ENCODE data around the gene HK2. TPM values are rescaled to one million over a fixed set of nuclear protein-coding genes. Genes with fewer than 3 reads are reported as not detected.

Gene HK2
- total RNA-seq, 1 donor from 2014 or later, result 12.0 TPM

- DNase-seq (ENCODE audit: extremely low read depth, low read depth, low spot score), result no peak
These were observed 97.0 kb downstream of the HK2 start for GRCh38 chr2:74930811-74931486.

DNA sequence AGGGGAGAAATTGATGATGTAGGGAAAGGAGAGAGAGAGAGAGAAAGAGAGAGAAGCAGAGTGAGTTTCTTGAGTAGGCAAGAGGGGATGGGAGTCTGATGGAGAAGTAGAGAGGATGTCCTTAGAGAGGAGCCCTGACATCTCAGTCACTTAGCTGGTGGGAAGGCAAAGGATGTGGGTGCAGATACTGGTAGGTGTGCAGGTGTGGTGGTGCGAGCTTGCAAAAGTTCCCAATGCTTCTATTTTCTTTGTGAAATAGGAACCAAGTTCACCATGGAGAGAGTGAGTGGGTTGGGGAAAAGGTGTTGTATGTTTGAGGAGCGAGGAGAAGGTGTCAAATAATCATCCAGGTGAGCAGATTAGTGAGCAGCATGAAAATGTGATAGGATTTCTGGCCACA lies 98.0 kb downstream of the HK2 start:
- DNase-seq (ENCODE audit: extremely low read depth, low read depth, low spot score), result no peak

GRCh38 chr2:74935975-74936391 lies 102.1 kb downstream of the HK2 start:
- no peak for DNase-seq (ENCODE audit: extremely low read depth, low read depth, low spot score)

GRCh38 chr2:74937221-74937880 lies 103.4 kb downstream of the HK2 start:
- DNase-seq (ENCODE audit: extremely low read depth, low read depth, low spot score), result no peak

DNA sequence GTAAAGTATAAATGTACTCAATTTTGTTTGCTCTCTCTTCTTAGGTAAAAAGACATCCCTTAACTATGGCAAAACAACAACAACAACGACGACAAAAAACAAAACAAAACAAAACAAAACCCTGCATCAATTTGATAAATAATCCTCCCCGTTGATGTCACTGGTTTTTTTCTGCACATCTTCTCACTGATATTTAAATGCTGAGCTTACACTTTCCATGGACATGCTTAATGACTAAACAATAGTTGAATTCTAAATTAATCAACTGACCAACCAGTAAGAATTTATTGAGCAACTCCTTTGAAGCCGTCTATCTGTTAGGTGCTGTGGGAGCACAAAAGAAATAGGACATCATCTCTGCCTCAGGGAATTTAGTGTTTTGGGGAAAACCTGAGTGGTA lies 104.3 kb downstream of the HK2 start:
- no peak for DNase-seq (ENCODE audit: extremely low read depth, low read depth, low spot score)

DNA sequence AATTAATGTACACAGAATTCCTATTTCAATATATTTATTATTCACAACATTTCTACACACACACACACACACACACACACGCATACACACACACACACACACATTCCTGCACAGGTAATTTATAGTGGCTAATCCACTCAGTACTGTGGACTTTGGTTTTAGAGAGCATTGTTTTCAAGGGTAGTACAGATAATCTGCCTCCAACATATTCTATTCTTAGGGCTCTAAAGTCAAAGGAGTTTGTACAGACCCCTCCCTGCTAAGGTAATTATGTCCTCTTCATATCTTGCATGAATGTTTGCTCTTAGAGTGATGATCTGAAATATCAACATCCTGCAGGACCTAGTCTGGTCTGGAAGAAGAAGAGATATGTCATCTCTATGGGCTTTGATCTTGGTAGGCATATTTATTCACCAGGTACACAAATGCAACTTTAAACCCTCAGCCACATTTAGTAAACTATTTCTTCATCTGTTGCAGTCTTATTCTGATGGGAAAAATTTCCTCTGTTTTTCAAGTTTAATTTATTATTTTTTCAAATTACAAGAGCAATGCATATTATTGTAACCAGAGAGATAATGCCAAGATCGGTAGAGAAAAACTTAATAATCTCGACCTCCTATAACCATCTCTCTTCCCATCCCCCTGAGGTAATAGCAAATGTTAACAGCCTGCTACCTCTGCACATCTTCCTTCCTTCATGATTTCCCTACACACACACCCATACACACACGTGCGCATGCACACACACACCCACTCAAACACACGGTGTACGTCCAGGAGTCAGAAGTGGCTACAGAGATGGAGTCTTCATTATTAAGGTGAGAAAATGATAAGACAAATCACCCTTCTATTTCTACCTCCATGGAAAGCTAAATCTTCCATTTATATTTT lies 106.2 kb downstream of the HK2 start:
- DNase-seq (ENCODE audit: extremely low read depth, low read depth, low spot score), result no peak

GRCh38 chr2:74941284-74941683 lies 107.4 kb downstream of the HK2 start:
- DNase-seq (ENCODE audit: extremely low read depth, low read depth, low spot score), result no peak

GRCh38 chr2:74942263-74942662 lies 108.3 kb downstream of the HK2 start:
- no peak for DNase-seq (ENCODE audit: extremely low read depth, low read depth, low spot score)

Other genes with a start within 250 kb of the HK2 start
- not detected in 2 replicates for gene M1AP, start 185.8 kb upstream of the HK2 start, total RNA-seq
- gene SEMA4F, start 179.9 kb upstream of the HK2 start, total RNA-seq, result 8.1 and 11.3 TPM in 2 replicates
- 8.6 and 10.2 TPM in 2 replicates for gene POLE4, start 124.5 kb downstream of the HK2 start, total RNA-seq

All from glomerular endothelial cell (primary cell).